Activated naive CD4-positive, alpha-beta T cell treated with anti-CD3 and anti-CD28 coated beads, Interleukin-2, amount 50 U/mL, for 72 hours (primary cell): ENCODE data around the gene DENND2D. TPM values are rescaled to one million over a fixed set of nuclear protein-coding genes. Genes with fewer than 3 reads are reported as not detected.
"Not testable (repeated sequence)": the region's sequence is repeated elsewhere in the genome, so short reads cannot be mapped to it uniquely, and the experiment has no call there.

ENCODE experiments used
- ATAC-seq, 2 donors: fragments of 150-1000 bp; cut with Tn5 transposase; 2 replicates each; pipeline ENCODE4 v1.10.0; 2021; ENCODE audit warnings: mild to moderate bottlenecking in 2 of 2, moderate library complexity in 2 of 2
- DNase-seq, 2 donors: peaks; one replicate each; pipeline ENCODE4 v3.0.0; 2021 to 2022; ENCODE audit warnings: low spot score in 2 of 2
- H3K27ac Mint-ChIP-seq, 2 donors: one replicate each; pipeline ENCODE4 v1.8.0; 2022; ENCODE audit warnings: mild to moderate bottlenecking in 2 of 2, mixed read lengths in 2 of 2
- H3K36me3 Mint-ChIP-seq, 2 donors: one replicate each; pipeline ENCODE4 v1.8.0; 2022; ENCODE audit warnings: mixed read lengths in 2 of 2
- H3K9me3 Mint-ChIP-seq, 2 donors: one replicate each; pipeline ENCODE4 v1.8.0; 2022; ENCODE audit warnings: mixed read lengths in 2 of 2
- total RNA-seq, 2 donors: library from RNA; stranded (reverse); gene quantifications; one replicate each; pipeline ENCODE4 v1.2.3, GENCODE V29; 2022

DENND2D gene
- total RNA-seq, 2 donors from 2014 or later = 213 to 221 TPM

GRCh38 chr1:111225717-111226400, 25.4 kb upstream of the DENND2D start:
- ATAC-seq (no peak), DNase-seq (no peak)
- H3K9me3 Mint-ChIP-seq = no peaks in the 10 kb centered on the region
- H3K36me3 Mint-ChIP-seq = no peaks in the 10 kb centered on the region
- peak overlapping the region; percentile 17 to 63 for H3K27ac Mint-ChIP-seq

- no peaks in the 10 kb centered on the region for H3K36me3 Mint-ChIP-seq
These were observed 24.6 kb upstream of the DENND2D start for GRCh38 chr1:111225091-111225490.

GRCh38 chr1:111223126-111223685, 22.8 kb upstream of the DENND2D start:
- Mint-ChIP-seq H3K36me3 (peaks cover 0 to 7% of the 10 kb centered on the region in 2 donors), H3K9me3 (peaks cover 1 to 2% of the 10 kb centered on the region in 2 donors), H3K27ac (peak overlapping the region; percentile 96 to 100)
- no peak for ATAC-seq
- DNase-seq = no peak

More at GRCh38 chr1:111225091-111225490, 24.6 kb upstream of the DENND2D start:
- Mint-ChIP-seq H3K9me3 (no peaks in the 10 kb centered on the region), H3K27ac (peak overlapping the region; percentile 17 to 63)
- ATAC-seq (no peak), DNase-seq (no peak)

- Mint-ChIP-seq H3K27ac (peak overlapping the region; percentile 96 to 100), H3K9me3 (peaks cover 5 to 7% of the 10 kb centered on the region in 2 donors), H3K36me3 (peaks cover 0 to 12% of the 10 kb centered on the region in 2 donors)
- peak; percentile 33 to 38 for ATAC-seq
- DNase-seq = peak; percentile 79 to 88
These were observed 22.1 kb upstream of the DENND2D start for GRCh38 chr1:111222308-111223125.

GRCh38 chr1:111221633-111222291, 21.3 kb upstream of the DENND2D start:
- ATAC-seq (peak; percentile 71 to 78), DNase-seq (peak; percentile 63 to 83)
- Mint-ChIP-seq H3K9me3 (peaks cover 5 to 7% of the 10 kb centered on the region in 2 donors), H3K36me3 (peaks cover 0 to 12% of the 10 kb centered on the region in 2 donors), H3K27ac (peak overlapping the region; percentile 96 to 100)

GRCh38 chr1:111221276-111221632, 20.8 kb upstream of the DENND2D start:
- Mint-ChIP-seq H3K36me3 (peaks cover 0 to 12% of the 10 kb centered on the region in 2 donors), H3K9me3 (peaks cover 5 to 7% of the 10 kb centered on the region in 2 donors), H3K27ac (peak overlapping the region; percentile 96 to 100)
- ATAC-seq = no peak
- DNase-seq = no peak

GRCh38 chr1:111220302-111220890, 19.9 kb upstream of the DENND2D start:
- peaks cover 0 to 12% of the 10 kb centered on the region in 2 donors for H3K36me3 Mint-ChIP-seq
- H3K9me3 Mint-ChIP-seq = peaks cover 5 to 7% of the 10 kb centered on the region in 2 donors
- peak overlapping the region; percentile 41 to 100 for H3K27ac Mint-ChIP-seq
- ATAC-seq (no peak), DNase-seq (no peak)

- H3K9me3 Mint-ChIP-seq = peaks cover 5 to 7% of the 10 kb centered on the region in 2 donors
- ATAC-seq (peak; percentile 17 to 35), DNase-seq (peak in 1 of 2 donors; percentile 50)
- peak overlapping the region; percentile 96 to 100 for H3K27ac Mint-ChIP-seq
- peaks cover 0 to 12% of the 10 kb centered on the region in 2 donors for H3K36me3 Mint-ChIP-seq
These were observed 19.3 kb upstream of the DENND2D start for GRCh38 chr1:111219557-111220286.

GRCh38 chr1:111218701-111219556, 18.5 kb upstream of the DENND2D start:
- H3K36me3 Mint-ChIP-seq = peaks cover 3 to 13% of the 10 kb centered on the region in 2 donors
- DNase-seq = peak in 1 of 2 donors; percentile 49
- H3K9me3 Mint-ChIP-seq = peaks cover 5 to 7% of the 10 kb centered on the region in 2 donors
- H3K27ac Mint-ChIP-seq = peak overlapping the region; percentile 96 to 100
- no peak for ATAC-seq

- peak; percentile 8 to 11 for ATAC-seq
- peaks cover 5 to 7% of the 10 kb centered on the region in 2 donors for H3K9me3 Mint-ChIP-seq
- no peak for DNase-seq
- peak overlapping the region; percentile 86 to 100 for H3K27ac Mint-ChIP-seq
- peaks cover 7 to 25% of the 10 kb centered on the region in 2 donors for H3K36me3 Mint-ChIP-seq
These were observed 16.9 kb upstream of the DENND2D start for GRCh38 chr1:111217183-111217910.

GRCh38 chr1:111216751-111217150, 16.3 kb upstream of the DENND2D start:
- ATAC-seq = no peak
- Mint-ChIP-seq H3K36me3 (peaks cover 7 to 25% of the 10 kb centered on the region in 2 donors), H3K9me3 (peaks cover 5 to 7% of the 10 kb centered on the region in 2 donors), H3K27ac (peak overlapping the region; percentile 86 to 100)
- no peak for DNase-seq

- not testable (repeated sequence) for ATAC-seq, H3K9me3 Mint-ChIP-seq, DNase-seq
- Mint-ChIP-seq H3K27ac (peak overlapping the region; percentile 86 to 100), H3K36me3 (peaks cover 7 to 25% of the 10 kb centered on the region in 2 donors)
These were observed 14.8 kb upstream of the DENND2D start for GRCh38 chr1:111215285-111215684.

GRCh38 chr1:111214884-111215283, 14.4 kb upstream of the DENND2D start:
- H3K9me3 Mint-ChIP-seq = peaks cover 5 to 7% of the 10 kb centered on the region in 2 donors
- peaks cover 7 to 25% of the 10 kb centered on the region in 2 donors for H3K36me3 Mint-ChIP-seq
- DNase-seq (peak in 1 of 2 donors; percentile 65), ATAC-seq (peak; percentile 44 to 48)
- H3K27ac Mint-ChIP-seq = peak overlapping the region; percentile 86 to 100
